ENCODE measurements around the gene GPNMB. TPM values are rescaled to one million over a fixed set of nuclear protein-coding genes. Genes with fewer than 3 reads are reported as not detected.

The GPNMB gene
- total and polyA plus RNA-seq, 2 of the 13 experiments (the other 11 are each of a cell fraction or from before 2014, with no cell fraction given), result 1.1 to 1.6 TPM

GRCh38 chr7:23293500-23294073 lies 47.0 kb downstream of the GPNMB start (continued):
- TF ChIP-seq FOXP4 (CRISPR knock-in tag; IDR thresholded peaks at IDR 0.05) (peak; percentile 96), ZFP36L2 (CRISPR knock-in tag; IDR thresholded peaks at IDR 0.05) (no peak), KMT2A (CRISPR knock-in tag; IDR thresholded peaks at IDR 0.05) (peak; percentile 35; the same call in 1 of the 2 replicates), ZNF503 (CRISPR knock-in tag; IDR thresholded peaks at IDR 0.05) (peak; percentile 80; the same call in 1 of the 2 replicates), AHR (CRISPR knock-in tag; IDR thresholded peaks at IDR 0.05) (peak; percentile 50; the same call in 1 of the 2 replicates), ZBTB40 (IDR thresholded peaks at IDR 0.05) (no peak), ZBTB40 (CRISPR knock-in tag; IDR thresholded peaks at IDR 0.05) (peak; percentile 70), ZBTB26 (CRISPR knock-in tag; IDR thresholded peaks at IDR 0.05; ENCODE audit: borderline replicate concordance) (0 out of 2 replicates have a peak, but pooled peaks have one; percentile 32), FOXM1 (CRISPR knock-in tag; IDR thresholded peaks at IDR 0.05) (0 out of 2 replicates have a peak, but pooled peaks have one; percentile 59), RARA (CRISPR knock-in tag; IDR thresholded peaks at IDR 0.05) (peak; percentile 57), TSC22D2 (CRISPR knock-in tag; IDR thresholded peaks at IDR 0.05; ENCODE audit: borderline replicate concordance) (no peak), ZSCAN21 (CRISPR knock-in tag; IDR thresholded peaks at IDR 0.05; ENCODE audit: borderline replicate concordance) (peak; percentile 87; the same call in 1 of the 2 replicates), ZNF713 (CRISPR knock-in tag; IDR thresholded peaks at IDR 0.05) (no peak)

All from HepG2 (cell line).